ENCODE results near the gene PAQR5. TPM values are rescaled to one million over a fixed set of nuclear protein-coding genes. Genes with fewer than 3 reads are reported as not detected.

Gene PAQR5
- total RNA-seq, 1 experiment from 2014 or later, result 9.4 TPM

DNA sequence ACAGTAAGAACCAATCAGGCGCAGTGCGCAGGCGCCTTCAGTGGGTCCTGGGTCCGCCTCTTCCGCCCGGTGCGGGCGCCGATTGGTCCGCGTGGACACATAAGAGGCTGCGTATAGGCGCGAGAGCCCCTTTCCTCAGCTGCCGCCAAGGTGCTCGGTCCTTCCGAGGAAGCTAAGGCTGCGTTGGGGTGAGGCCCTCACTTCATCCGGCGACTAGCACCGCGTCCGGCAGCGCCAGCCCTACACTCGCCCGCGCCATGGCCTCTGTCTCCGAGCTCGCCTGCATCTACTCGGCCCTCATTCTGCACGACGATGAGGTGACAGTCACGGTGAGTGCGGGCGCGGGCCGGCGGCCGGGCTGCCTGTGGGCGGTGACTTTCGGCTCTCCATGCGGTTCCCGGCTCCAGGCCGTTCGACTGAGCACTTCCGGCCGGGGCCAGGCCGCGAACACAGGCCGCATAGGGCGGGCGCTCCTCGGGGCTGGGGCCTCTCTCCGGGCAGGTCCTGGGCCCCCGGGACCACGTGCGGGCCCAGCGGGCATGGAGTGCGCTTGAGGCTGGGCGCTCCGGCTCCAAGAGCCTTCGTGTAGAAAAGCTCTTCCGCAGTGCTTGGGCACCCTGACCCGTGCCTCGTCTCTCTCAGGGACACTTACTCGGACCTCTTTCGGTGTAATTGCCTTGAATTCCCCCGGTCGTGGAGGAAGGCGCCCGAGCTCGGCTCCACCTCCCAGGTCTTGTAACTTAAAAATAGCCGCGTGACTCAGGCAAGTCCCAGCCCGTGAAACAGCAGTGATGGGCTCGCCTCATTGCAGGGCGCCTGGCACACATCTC, 154.2 kb downstream of the PAQR5 start, which contains the start of gene RPLP1:
RPLP1 (plus strand) TSS at position 127 of the 830 bp plus-strand sequence; CDS start at position 258, 131 bp downstream.
- H3K4me3 Mint-ChIP-seq, result peak within 1 kb of the TSS; percentile 97
- TF ChIP-seq ZNF232 (CRISPR knock-in tag; IDR thresholded peaks at IDR 0.05) (peak; percentile 93), GABPB1 (CRISPR knock-in tag; IDR thresholded peaks at IDR 0.05) (peak; percentile 74), NFATC4 (CRISPR knock-in tag; IDR thresholded peaks at IDR 0.05) (no peak), TEAD1 (CRISPR knock-in tag; IDR thresholded peaks at IDR 0.05) (peak; percentile 87), IRF2 (CRISPR knock-in tag; IDR thresholded peaks at IDR 0.05; ENCODE audit: borderline replicate concordance, low read depth) (no peak), MXD4 (CRISPR knock-in tag; IDR thresholded peaks at IDR 0.05; ENCODE audit: borderline replicate concordance) (no peak), ZNF532 (CRISPR knock-in tag; IDR thresholded peaks at IDR 0.05; ENCODE audit: borderline replicate concordance) (no peak), ZNF263 (CRISPR knock-in tag; IDR thresholded peaks at IDR 0.05; ENCODE audit: low read depth) (no peak), PRDM15 (CRISPR knock-in tag; IDR thresholded peaks at IDR 0.05) (no peak), ESRRA (CRISPR knock-in tag; IDR thresholded peaks at IDR 0.05; ENCODE audit: borderline replicate concordance) (no peak; the same call in 1 of the 2 replicates), FOXK1 (CRISPR knock-in tag; IDR thresholded peaks at IDR 0.05) (peak; percentile 65), EMX1 (CRISPR knock-in tag; IDR thresholded peaks at IDR 0.05) (no peak), RELA (CRISPR knock-in tag; IDR thresholded peaks at IDR 0.05; ENCODE audit: borderline replicate concordance) (no peak; the same call in 1 of the 2 replicates)
- TF ChIP-seq, protein P1, sequence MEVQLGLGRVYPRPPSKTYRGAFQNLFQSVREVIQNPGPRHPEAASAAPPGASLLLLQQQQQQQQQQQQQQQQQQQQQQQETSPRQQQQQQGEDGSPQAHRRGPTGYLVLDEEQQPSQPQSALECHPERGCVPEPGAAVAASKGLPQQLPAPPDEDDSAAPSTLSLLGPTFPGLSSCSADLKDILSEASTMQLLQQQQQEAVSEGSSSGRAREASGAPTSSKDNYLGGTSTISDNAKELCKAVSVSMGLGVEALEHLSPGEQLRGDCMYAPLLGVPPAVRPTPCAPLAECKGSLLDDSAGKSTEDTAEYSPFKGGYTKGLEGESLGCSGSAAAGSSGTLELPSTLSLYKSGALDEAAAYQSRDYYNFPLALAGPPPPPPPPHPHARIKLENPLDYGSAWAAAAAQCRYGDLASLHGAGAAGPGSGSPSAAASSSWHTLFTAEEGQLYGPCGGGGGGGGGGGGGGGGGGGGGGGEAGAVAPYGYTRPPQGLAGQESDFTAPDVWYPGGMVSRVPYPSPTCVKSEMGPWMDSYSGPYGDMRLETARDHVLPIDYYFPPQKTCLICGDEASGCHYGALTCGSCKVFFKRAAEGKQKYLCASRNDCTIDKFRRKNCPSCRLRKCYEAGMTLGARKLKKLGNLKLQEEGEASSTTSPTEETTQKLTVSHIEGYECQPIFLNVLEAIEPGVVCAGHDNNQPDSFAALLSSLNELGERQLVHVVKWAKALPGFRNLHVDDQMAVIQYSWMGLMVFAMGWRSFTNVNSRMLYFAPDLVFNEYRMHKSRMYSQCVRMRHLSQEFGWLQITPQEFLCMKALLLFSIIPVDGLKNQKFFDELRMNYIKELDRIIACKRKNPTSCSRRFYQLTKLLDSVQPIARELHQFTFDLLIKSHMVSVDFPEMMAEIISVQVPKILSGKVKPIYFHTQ (CRISPR knock-in tag; IDR thresholded peaks at IDR 0.05), result 0 out of 2 replicates have a peak, but pooled peaks have one; percentile 21
- TF ChIP-seq, protein P2, sequence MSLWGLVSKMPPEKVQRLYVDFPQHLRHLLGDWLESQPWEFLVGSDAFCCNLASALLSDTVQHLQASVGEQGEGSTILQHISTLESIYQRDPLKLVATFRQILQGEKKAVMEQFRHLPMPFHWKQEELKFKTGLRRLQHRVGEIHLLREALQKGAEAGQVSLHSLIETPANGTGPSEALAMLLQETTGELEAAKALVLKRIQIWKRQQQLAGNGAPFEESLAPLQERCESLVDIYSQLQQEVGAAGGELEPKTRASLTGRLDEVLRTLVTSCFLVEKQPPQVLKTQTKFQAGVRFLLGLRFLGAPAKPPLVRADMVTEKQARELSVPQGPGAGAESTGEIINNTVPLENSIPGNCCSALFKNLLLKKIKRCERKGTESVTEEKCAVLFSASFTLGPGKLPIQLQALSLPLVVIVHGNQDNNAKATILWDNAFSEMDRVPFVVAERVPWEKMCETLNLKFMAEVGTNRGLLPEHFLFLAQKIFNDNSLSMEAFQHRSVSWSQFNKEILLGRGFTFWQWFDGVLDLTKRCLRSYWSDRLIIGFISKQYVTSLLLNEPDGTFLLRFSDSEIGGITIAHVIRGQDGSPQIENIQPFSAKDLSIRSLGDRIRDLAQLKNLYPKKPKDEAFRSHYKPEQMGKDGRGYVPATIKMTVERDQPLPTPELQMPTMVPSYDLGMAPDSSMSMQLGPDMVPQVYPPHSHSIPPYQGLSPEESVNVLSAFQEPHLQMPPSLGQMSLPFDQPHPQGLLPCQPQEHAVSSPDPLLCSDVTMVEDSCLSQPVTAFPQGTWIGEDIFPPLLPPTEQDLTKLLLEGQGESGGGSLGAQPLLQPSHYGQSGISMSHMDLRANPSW (CRISPR knock-in tag; conservative IDR thresholded peaks at IDR 0.05; ENCODE audit: low read depth), result no peak
- TF ChIP-seq, protein P3, sequence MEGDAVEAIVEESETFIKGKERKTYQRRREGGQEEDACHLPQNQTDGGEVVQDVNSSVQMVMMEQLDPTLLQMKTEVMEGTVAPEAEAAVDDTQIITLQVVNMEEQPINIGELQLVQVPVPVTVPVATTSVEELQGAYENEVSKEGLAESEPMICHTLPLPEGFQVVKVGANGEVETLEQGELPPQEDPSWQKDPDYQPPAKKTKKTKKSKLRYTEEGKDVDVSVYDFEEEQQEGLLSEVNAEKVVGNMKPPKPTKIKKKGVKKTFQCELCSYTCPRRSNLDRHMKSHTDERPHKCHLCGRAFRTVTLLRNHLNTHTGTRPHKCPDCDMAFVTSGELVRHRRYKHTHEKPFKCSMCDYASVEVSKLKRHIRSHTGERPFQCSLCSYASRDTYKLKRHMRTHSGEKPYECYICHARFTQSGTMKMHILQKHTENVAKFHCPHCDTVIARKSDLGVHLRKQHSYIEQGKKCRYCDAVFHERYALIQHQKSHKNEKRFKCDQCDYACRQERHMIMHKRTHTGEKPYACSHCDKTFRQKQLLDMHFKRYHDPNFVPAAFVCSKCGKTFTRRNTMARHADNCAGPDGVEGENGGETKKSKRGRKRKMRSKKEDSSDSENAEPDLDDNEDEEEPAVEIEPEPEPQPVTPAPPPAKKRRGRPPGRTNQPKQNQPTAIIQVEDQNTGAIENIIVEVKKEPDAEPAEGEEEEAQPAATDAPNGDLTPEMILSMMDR (IDR thresholded peaks at IDR 0.05), result no peak
- TF ChIP-seq, protein P4, sequence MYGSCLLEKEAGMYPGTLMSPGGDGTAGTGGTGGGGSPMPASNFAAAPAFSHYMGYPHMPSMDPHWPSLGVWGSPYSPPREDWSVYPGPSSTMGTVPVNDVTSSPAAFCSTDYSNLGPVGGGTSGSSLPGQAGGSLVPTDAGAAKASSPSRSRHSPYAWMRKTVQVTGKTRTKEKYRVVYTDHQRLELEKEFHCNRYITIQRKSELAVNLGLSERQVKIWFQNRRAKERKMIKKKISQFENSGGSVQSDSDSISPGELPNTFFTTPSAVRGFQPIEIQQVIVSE (CRISPR knock-in tag; IDR thresholded peaks at IDR 0.05; ENCODE audit: borderline replicate concordance), result no peak
- TF ChIP-seq, protein P5, sequence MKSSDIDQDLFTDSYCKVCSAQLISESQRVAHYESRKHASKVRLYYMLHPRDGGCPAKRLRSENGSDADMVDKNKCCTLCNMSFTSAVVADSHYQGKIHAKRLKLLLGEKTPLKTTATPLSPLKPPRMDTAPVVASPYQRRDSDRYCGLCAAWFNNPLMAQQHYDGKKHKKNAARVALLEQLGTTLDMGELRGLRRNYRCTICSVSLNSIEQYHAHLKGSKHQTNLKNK (CRISPR knock-in tag; IDR thresholded peaks at IDR 0.05), result no peak

More for the DNA sequence above, 154.2 kb downstream of the PAQR5 start, which contains the start of gene RPLP1:
- H3K9me3 Mint-ChIP-seq, result no peaks in the 10 kb centered on the region
- peaks cover 47% of the 10 kb centered on the region for H3K36me3 Mint-ChIP-seq
- peaks cover 27% of the 10 kb centered on the region for H3K4me1 Mint-ChIP-seq
- POLR2A ChIA-PET, result interaction anchor here (0.9 to 3.3 kb wide), 3 partner anchors 10 to 38 kb away, joined by 3 to 27 read pairs (median 5); no protein-coding TSS in a partner anchor
- no peaks in the 10 kb centered on the region; the same call in 1 of the 2 replicates for H3K27me3 Mint-ChIP-seq (ENCODE audit: low read depth)
- peak within 1 kb of the TSS; percentile 100 for H3K27ac Mint-ChIP-seq
- peak; percentile 84 for ATAC-seq
- CTCF ChIA-PET, result interaction anchor here (0.6 to 4.4 kb wide), 3 partner anchors 10 to 346 kb away, joined by 4 to 44 read pairs (median 11); no protein-coding TSS in a partner anchor
- peak; percentile 95 for DNase-seq (ENCODE audit: low spot score)

Data from WTC11 (cell line).